ENCODE results near the gene SIK2.
"Not testable (repeated sequence)": the region's sequence is repeated elsewhere in the genome, so short reads cannot be mapped to it uniquely, and the experiment has no call there.

Gene SIK2

DNA sequence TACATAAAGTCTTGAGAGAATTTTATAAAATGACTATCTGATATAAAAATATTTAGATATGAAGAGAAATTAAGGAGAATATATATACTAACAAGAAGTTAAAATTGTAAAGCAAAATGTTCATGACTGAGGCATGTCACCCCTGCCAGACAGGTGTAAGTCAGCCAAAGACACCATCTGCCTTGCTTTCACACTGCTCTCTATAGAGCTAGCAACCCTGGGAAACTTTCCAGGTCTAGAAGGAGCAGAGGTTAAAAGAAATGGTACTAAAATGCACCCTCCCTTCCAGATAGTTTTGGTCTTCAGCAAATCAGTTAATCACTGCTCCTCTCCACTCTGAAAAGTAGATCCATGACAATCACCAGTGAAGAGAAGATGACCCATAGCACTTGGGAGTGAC, 147.4 kb downstream of the SIK2 start:
- no peak for DNase-seq

DNA sequence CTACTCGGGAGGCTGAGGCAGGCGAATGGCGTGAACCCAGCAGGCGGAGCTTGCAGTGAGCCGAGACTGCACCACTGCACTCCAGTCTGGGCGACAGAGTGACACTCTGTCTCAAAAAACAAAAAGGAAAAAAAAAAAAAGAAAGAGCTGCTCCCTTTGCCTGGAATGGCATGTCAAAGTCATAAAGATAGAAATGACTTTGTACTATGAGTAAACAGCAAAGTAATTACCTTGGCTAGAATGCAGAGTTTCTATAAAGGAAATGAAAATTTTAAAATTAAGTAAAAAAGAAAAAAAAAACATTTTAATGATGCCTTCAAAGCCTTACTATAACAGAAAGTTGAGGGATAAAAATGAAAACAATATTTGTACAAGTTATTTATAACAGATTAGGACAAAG, 153.8 kb downstream of the SIK2 start:
- DNase-seq: no peak

GRCh38 chr11:111759376-111759775, 157.1 kb downstream of the SIK2 start:
- DNase-seq: no peak

DNA sequence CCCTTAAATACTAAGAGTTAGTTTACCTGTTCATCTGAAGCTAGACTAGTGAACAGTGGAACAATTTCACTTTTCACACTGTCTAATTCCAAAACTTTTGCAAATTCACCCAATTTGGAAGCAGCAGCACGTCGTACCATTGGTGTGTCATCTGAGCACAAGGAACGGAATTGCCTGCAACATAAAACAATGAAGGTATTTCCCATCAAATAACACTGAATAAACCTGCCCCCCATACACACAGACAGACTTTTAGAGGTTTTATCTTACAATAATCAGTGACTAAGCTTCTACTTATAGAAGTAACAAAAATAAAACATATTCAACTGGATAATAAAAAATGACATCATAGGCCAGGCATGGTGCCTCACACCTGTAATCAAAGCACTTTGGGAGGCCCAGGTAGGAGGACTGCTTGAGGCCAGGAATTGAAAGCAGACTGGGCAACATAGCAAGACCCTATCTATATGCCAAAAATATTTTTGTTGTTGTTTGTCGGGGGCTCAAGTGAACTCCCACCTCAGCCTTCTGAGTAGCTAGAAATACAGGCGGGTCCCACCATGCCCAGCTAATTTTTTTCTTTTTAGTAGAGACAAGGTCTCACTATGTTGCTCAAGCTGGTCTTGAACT, 157.6 kb downstream of the SIK2 start:
- DNase-seq: no peak

GRCh38 chr11:111761036-111761435, 158.8 kb downstream of the SIK2 start:
- DNase-seq: no peak

GRCh38 chr11:111762526-111762925, 160.3 kb downstream of the SIK2 start:
- DNase-seq: no peak

- DNase-seq: peak in 6 of 51 donors; percentile 1 to 41 (median 10)
These were observed 160.9 kb downstream of the SIK2 start for GRCh38 chr11:111762981-111763643.

DNA sequence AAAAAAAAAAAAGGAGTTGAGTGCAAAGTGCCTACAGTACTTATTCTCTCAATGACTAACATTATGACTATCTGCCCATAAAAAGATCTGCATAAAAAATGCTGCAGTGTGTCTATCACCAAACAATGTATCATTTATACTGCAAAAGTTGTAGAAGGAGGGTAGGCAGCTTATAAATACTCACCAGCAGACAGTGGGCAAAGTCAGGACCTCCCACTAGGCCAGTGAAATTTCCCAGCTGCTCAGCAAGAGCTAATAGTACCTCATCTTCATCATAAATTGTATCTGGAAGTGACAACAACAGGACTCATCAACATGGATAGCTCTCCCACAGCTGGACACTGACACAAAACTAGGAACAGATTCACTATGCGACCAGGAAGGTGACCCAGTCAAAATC, 162.4 kb downstream of the SIK2 start:
- peak in 1 of 51 donors; percentile 32 for DNase-seq

- DNase-seq: peak in 9 of 51 donors; percentile 34 to 68 (median 47)
These were observed 163.2 kb downstream of the SIK2 start for GRCh38 chr11:111765320-111765983.

DNA sequence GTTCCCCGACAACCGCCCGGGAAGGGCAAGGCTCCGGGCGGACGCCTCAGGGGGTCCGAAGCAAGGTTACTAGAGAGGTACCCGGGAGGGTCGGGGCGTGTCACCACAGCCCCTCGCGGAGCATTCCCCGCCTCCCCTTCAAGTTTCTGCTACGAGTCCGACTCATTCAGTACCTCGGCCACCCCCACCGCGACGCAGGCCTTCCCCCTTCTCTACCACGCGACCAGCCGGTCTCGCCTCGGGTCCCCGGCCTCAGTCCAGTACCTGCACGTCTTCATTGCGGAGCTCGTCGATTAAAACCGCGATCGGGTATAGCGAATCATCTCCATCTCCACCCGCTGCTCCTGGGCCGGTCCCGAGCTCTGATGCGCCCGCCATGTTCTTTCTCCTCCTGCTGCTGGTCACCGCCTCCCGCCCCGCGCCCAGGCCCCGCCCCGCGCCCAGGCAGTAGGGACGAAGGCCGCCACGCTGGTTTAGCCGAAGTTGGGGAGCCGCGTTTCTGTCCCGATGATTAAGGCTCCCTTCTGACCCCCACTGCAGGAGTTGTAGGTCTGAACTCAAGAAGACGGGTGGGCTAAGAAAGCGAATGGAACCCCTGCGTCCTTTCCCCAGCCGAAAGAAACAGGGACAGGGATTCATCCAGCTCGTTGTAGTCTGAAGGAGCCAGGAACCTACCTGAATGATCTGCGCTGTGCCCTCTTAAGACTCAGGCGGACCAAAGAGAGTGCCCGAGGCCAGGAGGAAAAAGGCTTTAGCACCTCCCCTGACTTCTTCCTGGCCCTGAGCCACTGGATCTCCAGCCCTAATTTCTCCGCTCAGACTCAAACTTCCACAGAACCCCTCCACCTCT, 164.0 kb downstream of the SIK2 start, which contains the start of gene PPP2R1B:
Gene PPP2R1B (minus strand): TSS at position 406 of the 850 bp plus-strand sequence. CDS start 28 bp downstream, at position 378.
- peak; percentile 53 to 94 (median 81) for DNase-seq

- DNase-seq: peak in 2 of 51 donors; percentile 36 to 39
These were observed 164.5 kb downstream of the SIK2 start for GRCh38 chr11:111766834-111767142.

GRCh38 chr11:111770581-111771134, 168.4 kb downstream of the SIK2 start:
- DNase-seq: no peak

GRCh38 chr11:111771205-111771604, 169.0 kb downstream of the SIK2 start:
- DNase-seq: not testable (repeated sequence)

DNA sequence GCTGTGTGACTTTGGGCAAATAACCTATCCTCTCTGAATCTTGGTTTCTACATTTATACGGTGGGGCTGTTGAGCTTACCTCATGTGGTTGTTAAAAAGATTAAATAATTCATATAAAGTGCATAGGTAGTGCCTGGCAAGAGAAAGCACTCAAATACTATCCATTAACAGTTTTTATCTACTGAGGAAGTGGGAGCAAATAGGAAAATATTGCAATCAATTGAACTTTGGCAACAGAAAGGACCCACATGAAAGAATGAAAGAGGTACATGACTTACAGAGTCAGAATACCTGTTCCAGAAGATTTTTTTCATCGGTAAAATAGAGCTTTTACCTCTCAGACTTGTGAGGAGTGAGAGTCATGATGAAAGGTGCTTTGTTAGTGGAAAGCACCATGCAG, 170.3 kb downstream of the SIK2 start:
- DNase-seq: no peak

- no peak for DNase-seq
These were observed 172.9 kb downstream of the SIK2 start for GRCh38 chr11:111774955-111775710.

GRCh38 chr11:111776398-111777093, 174.3 kb downstream of the SIK2 start:
- no peak for DNase-seq

- DNase-seq: peak in 13 of 51 donors; percentile 4 to 79 (median 17)
These were observed 175.1 kb downstream of the SIK2 start for GRCh38 chr11:111777094-111778046.

DNA sequence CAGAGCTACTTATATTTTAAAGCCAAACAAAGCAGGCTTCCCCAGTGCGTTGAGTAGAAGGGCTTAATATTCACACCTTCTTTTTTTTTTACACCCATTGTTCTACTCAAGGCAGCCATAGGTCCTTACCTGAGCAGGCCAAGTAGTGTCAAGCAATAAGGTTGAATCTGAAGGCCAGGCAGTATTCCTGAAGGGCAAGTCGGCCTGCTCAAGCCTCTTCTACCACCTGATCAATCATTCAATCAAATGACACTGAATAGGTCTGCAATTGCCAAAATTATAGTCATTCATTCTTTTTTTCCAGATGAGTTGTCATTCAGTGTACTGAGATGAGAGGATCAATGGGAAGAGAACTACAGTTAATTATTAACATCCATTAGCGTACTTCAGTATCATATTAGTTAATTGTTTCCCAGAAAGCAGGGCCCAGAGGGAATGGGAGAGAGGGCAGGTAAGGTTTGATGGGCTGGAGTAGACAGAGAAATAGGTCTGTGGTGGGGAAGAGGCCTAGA, 175.9 kb downstream of the SIK2 start:
- no peak for DNase-seq

DNA sequence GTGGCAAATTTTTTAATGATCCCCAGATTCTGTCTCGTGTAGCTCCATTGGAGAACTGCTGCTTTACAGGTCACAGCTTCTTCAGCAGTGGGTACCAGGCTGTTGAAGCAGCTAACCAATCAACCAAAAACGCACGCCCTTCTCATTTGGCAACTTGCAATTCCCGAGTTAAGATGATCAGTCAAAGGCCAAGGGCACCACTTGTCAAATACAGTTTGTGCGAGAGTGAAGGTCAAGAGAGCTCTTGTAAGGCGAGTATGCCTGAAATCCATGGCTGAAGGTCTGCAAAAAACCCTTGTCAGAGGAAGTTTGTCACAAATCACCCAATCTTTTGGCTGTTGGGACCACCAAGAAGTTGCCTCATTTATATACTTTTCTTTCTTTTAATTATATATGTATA, 176.9 kb downstream of the SIK2 start:
- DNase-seq: no peak

All from hypothalamus (tissue), 51 donors.